IMR-90 (cell line): ENCODE data around the gene KAT2B. TPM values are rescaled to one million over a fixed set of nuclear protein-coding genes. Genes with fewer than 3 reads are reported as not detected.

ENCODE experiments used
- ATAC-seq: fragments of 200-7000 bp; cut with Tn5 transposase; 2 replicates; pipeline ENCODE4 v1.9.1; 2020; ENCODE audit warnings: low read depth, mild to moderate bottlenecking, moderate library complexity
- BruUV-seq: library from RNA; stranded (reverse); fragments of 400-500 nt; replicated peaks from 2 replicates; lab custom pipeline; 2021; lab: Mats Ljungman, UMichigan
- CTCF ChIA-PET: fragments of 300-600 bp; formaldehyde crosslinking; extraction: SDS; loops from one replicate; lab custom pipeline; 2021; ENCODE audit warnings: antibody characterized with exemption; lab: Yijun Ruan, JAX
- POLR2A ChIA-PET: fragments of 300-600 bp; sonication (Branson Sonifier 250); formaldehyde crosslinking; loops from one replicate; lab custom pipeline; 2022; ENCODE audit warnings: antibody characterized with exemption; ENCODE audit not compliant: unreplicated experiment; lab: Charles Lee
- DNase-seq: peaks from one replicate; pipeline ENCODE4 v3.0.0; 2013
- H2AFZ ChIP-seq: replicated peaks from 2 replicates; pipeline ENCODE3; 2013; ENCODE audit warnings: low read length, mild to moderate bottlenecking; ENCODE audit not compliant: poor library complexity
- H2AK5ac ChIP-seq: 2 replicates; pipeline ENCODE4 v1.6.1; 2013; ENCODE audit warnings: low read depth, low read length, inconsistent platforms
- H2AK9ac ChIP-seq: replicated peaks from 2 replicates; pipeline ENCODE3; 2013; ENCODE audit warnings: mild to moderate bottlenecking, low read depth, low read length, moderate library complexity; ENCODE audit not compliant: poor library complexity
- H2BK120ac ChIP-seq: 2 replicates; pipeline ENCODE4 v1.6.1; 2013; ENCODE audit warnings: low read depth, low read length, inconsistent platforms
- H2BK15ac ChIP-seq: 3 replicates; pipeline ENCODE4 v1.6.1; 2013; ENCODE audit warnings: low read depth, low read length, inconsistent platforms
- H2BK20ac ChIP-seq: 2 replicates; pipeline ENCODE4 v1.6.1; 2013; ENCODE audit warnings: low read depth, mild to moderate bottlenecking, inconsistent platforms, low read length, moderate library complexity
- H2BK5ac ChIP-seq: 2 replicates; pipeline ENCODE4 v1.6.1; 2013; ENCODE audit warnings: mild to moderate bottlenecking, low read depth, low read length, inconsistent platforms; ENCODE audit not compliant: poor library complexity, severe bottlenecking
- H3K14ac ChIP-seq: replicated peaks from 2 replicates; pipeline ENCODE4 v1.6.1; 2013; ENCODE audit warnings: low read depth, low read length, inconsistent platforms
- H3K18ac ChIP-seq: 2 replicates; pipeline ENCODE4 v1.6.1; 2013; ENCODE audit warnings: low read depth, low read length, control low read depth
- H3K23ac ChIP-seq: 2 replicates; pipeline ENCODE4 v1.6.1; 2013; ENCODE audit warnings: low read depth, low read length, inconsistent platforms
- H3K27ac ChIP-seq: 2 replicates; pipeline ENCODE4 v1.5.1; 2013; ENCODE audit warnings: mild to moderate bottlenecking, control low read depth, low read length; ENCODE audit not compliant: insufficient read depth
- H3K27me3 ChIP-seq: 2 replicates; pipeline ENCODE4 v1.6.1; 2013; ENCODE audit warnings: low read length; ENCODE audit not compliant: control insufficient read depth, insufficient read depth
- H3K36me3 ChIP-seq: 2 replicates; pipeline ENCODE4 v1.6.1; 2013; ENCODE audit warnings: low read length, mixed read lengths; ENCODE audit not compliant: control insufficient read depth, insufficient read depth
- H3K4ac ChIP-seq: 2 replicates; pipeline ENCODE4 v1.6.1; 2013; ENCODE audit warnings: low read depth, low read length, inconsistent platforms
- H3K4me1 ChIP-seq: 2 replicates; pipeline ENCODE4 v1.6.1; 2013; ENCODE audit warnings: low read length, mixed read lengths; ENCODE audit not compliant: control insufficient read depth, insufficient read depth
- H3K4me2 ChIP-seq: 2 replicates; pipeline ENCODE4 v1.6.1; 2013; ENCODE audit warnings: low read depth, mild to moderate bottlenecking, control low read depth, low read length, moderate library complexity
- H3K4me3 ChIP-seq: 2 replicates; pipeline ENCODE4 v1.5.1; 2013; ENCODE audit warnings: low read depth, mild to moderate bottlenecking, control low read depth, low read length, moderate library complexity; ENCODE audit not compliant: insufficient read depth
- H3K56ac ChIP-seq: 2 replicates; pipeline ENCODE4 v1.6.1; 2013; ENCODE audit warnings: low read length, inconsistent platforms; ENCODE audit not compliant: insufficient read depth; ENCODE audit errors: extremely low read depth
- H3K79me1 ChIP-seq, 2 experiments: 2 replicates each; pipeline ENCODE4 v1.6.1; 2013; ENCODE audit warnings: low read length in 2 of 2, inconsistent platforms in 1 of 2, low read depth in 1 of 2
- H3K9ac ChIP-seq: 2 replicates; pipeline ENCODE4 v1.6.1; 2013; ENCODE audit warnings: low read depth, low read length, control low read depth
- H3K9me1 ChIP-seq: 2 replicates; pipeline ENCODE4 v1.6.1; 2013; ENCODE audit warnings: low read length, inconsistent platforms; ENCODE audit not compliant: insufficient read depth
- H3K9me3 ChIP-seq: 2 replicates; pipeline ENCODE4 v1.6.1; 2013; ENCODE audit warnings: low read length; ENCODE audit not compliant: control insufficient read depth, insufficient read depth
- H4K20me1 ChIP-seq: 2 replicates; pipeline ENCODE4 v1.6.1; 2013; ENCODE audit warnings: low read length, inconsistent platforms; ENCODE audit not compliant: insufficient read depth
- H4K5ac ChIP-seq: 2 replicates; pipeline ENCODE4 v1.6.1; 2013; ENCODE audit warnings: mild to moderate bottlenecking, low read depth, low read length, control low read depth
- H4K8ac ChIP-seq, 2 experiments: 2 replicates each; pipeline ENCODE4 v1.6.1; 2013; ENCODE audit warnings: low read depth in 2 of 2, low read length in 2 of 2, control low read depth in 1 of 2, inconsistent platforms in 1 of 2
- H4K91ac ChIP-seq: 2 replicates; pipeline ENCODE4 v1.6.1; 2013; ENCODE audit warnings: low read depth, low read length, inconsistent platforms; ENCODE audit not compliant: insufficient read depth
- BHLHE40 ChIP-seq: fragments of 150-350 bp; IDR thresholded peaks from 2 replicates; pipeline ENCODE4 v1.6.1; 2016; ENCODE audit warnings: mild to moderate bottlenecking, low read depth, low read length
- CEBPB ChIP-seq: IDR thresholded peaks from 2 replicates; pipeline ENCODE4 v1.6.1; 2012; ENCODE audit warnings: low read depth, low read length, improper control_type of control experiment
- CHD1 ChIP-seq: IDR thresholded peaks from 2 replicates; pipeline ENCODE4 v1.6.1; 2012; ENCODE audit warnings: low read depth, low read length, improper control_type of control experiment
- FOS ChIP-seq: fragments of 150-350 bp; IDR thresholded peaks from 2 replicates; pipeline ENCODE4 v1.6.1; 2016; ENCODE audit warnings: low read depth, low read length
- MAFK ChIP-seq: IDR thresholded peaks from 2 replicates; pipeline ENCODE4 v1.6.1; 2012; ENCODE audit warnings: low read depth, low read length, improper control_type of control experiment
- MAZ ChIP-seq: IDR thresholded peaks from 2 replicates; pipeline ENCODE4 v1.6.1; 2012; ENCODE audit warnings: low read depth, mild to moderate bottlenecking, low read length, improper control_type of control experiment, moderate library complexity, borderline replicate concordance
- MXI1 ChIP-seq: IDR thresholded peaks from 2 replicates; pipeline ENCODE4 v1.6.1; 2012; ENCODE audit warnings: low read depth, mild to moderate bottlenecking, low read length, moderate library complexity, borderline replicate concordance
- NFE2L2 ChIP-seq: fragments of 150-350 bp; IDR thresholded peaks from 2 replicates; pipeline ENCODE4 v1.6.1; 2016; ENCODE audit warnings: low read depth, mild to moderate bottlenecking, low read length
- POLR2A ChIP-seq: IDR thresholded peaks from 2 replicates; pipeline ENCODE4 v1.6.1; 2012; ENCODE audit warnings: mild to moderate bottlenecking, low read depth, low read length
- RAD21 ChIP-seq: IDR thresholded peaks from 2 replicates; pipeline ENCODE4 v1.6.1; 2012; ENCODE audit warnings: low read length, improper control_type of control experiment
- RCOR1 ChIP-seq: IDR thresholded peaks from 2 replicates; pipeline ENCODE4 v1.6.1; 2012; ENCODE audit warnings: mild to moderate bottlenecking, low read length, improper control_type of control experiment; ENCODE audit not compliant: insufficient replicate concordance
- RFX5 ChIP-seq: IDR thresholded peaks from 2 replicates; pipeline ENCODE4 v1.8.0; 2012; ENCODE audit warnings: low read depth, mild to moderate bottlenecking, low read length, moderate library complexity
- SMC3 ChIP-seq: fragments of 150-350 bp; IDR thresholded peaks from 2 replicates; pipeline ENCODE4 v1.6.1; 2016; ENCODE audit warnings: low read depth, mild to moderate bottlenecking, antibody characterized with exemption, low read length, moderate library complexity
- USF2 ChIP-seq: fragments of 150-350 bp; IDR thresholded peaks from 2 replicates; pipeline ENCODE4 v1.6.1; 2017; ENCODE audit warnings: mild to moderate bottlenecking, antibody characterized with exemption, low read length, low read depth
- dilution Hi-C: fragments of 300-500 bp; cut with HindIII; formaldehyde crosslinking; loops from one replicate; pipeline ENCODE4 v1.14.3; 2018; ENCODE audit warnings: low sequenced_read_pairs; ENCODE audit not compliant: unreplicated experiment
- in situ Hi-C: fragments of 300-500 bp; cut with MboI; formaldehyde crosslinking; loops from 3 replicates; pipeline ENCODE4 v1.14.3; 2019; ENCODE audit warnings: low sequenced_read_pairs, inconsistent platforms, mixed read lengths
- intact Hi-C: fragments of 100-400 bp; cut with micrococcal nuclease; formaldehyde crosslinking; loops from 2 replicates; pipeline ENCODE4 v1.10.0; 2022
- polyA plus RNA-seq, 3 experiments: library from polyadenylated mRNA; depleted of rRNA; stranded (reverse); fragments of >200 nt; gene quantifications; 2 replicates each; pipeline ENCODE4 v1.2.3, GENCODE V29; 2012; ENCODE audit warnings: low replicate concordance in 1 of 3
- total RNA-seq: library from RNA; depleted of rRNA; stranded (reverse); fragments of >200 nt; gene quantifications from 2 replicates; pipeline ENCODE4 v1.2.3, GENCODE V29; 2012
- TF ChIP-seq, protein P1 (sequence below): conservative IDR thresholded peaks from 2 replicates; pipeline ENCODE4 v1.5.1; 2012; ENCODE audit warnings: mild to moderate bottlenecking, low read depth, low read length, improper control_type of control experiment
- TF ChIP-seq, protein P2 (sequence below): fragments of 150-350 bp; IDR thresholded peaks from 2 replicates; pipeline ENCODE4 v1.6.1; 2016; ENCODE audit warnings: low read depth, mild to moderate bottlenecking, low read length, moderate library complexity, borderline replicate concordance

KAT2B gene
- total and polyA plus RNA-seq, 2 of the 4 experiments (the other 2 are of a cell fraction), result 2.0 to 2.2 TPM

GRCh38 chr3:20147361-20147760, 107.1 kb downstream of the KAT2B start:
- Histone ChIP-seq H3K27ac (no peak overlapping the region), H2BK20ac (no peak overlapping the region), H3K18ac (no peak overlapping the region), H2AK5ac (no peak overlapping the region), H3K4ac (no peak overlapping the region), H2AK9ac (no peak overlapping the region), H3K4me1 (no peaks in the 10 kb centered on the region), H3K36me3 (no peaks in the 10 kb centered on the region), H3K79me1 (no peaks in the 10 kb centered on the region), H3K23ac (no peak overlapping the region), H4K5ac (no peak overlapping the region), H3K4me3 (no peak overlapping the region), H3K14ac (no peak overlapping the region), H2BK15ac (no peak overlapping the region), H3K27me3 (no peaks in the 10 kb centered on the region), H3K9me3 (no peaks in the 10 kb centered on the region), H4K20me1 (no peaks in the 10 kb centered on the region), H4K8ac (no peak overlapping the region), H3K4me2 (no peak overlapping the region), H3K9ac (no peak overlapping the region), H2AFZ (no peak overlapping the region), H3K56ac (no peak overlapping the region), H3K9me1 (no peaks in the 10 kb centered on the region), H2BK120ac (no peak overlapping the region), H4K91ac (no peak overlapping the region), H2BK5ac (no peak overlapping the region)
- CTCF ChIA-PET, result interaction anchor here (0.6 to 0.7 kb wide), 2 partner anchors 11 to 34 kb away, joined by 3 to 4 read pairs; no protein-coding TSS in a partner anchor
- no peak; the same call in 1 of the 2 replicates for ATAC-seq
- no peak for DNase-seq
- intact Hi-C loops, result no loop called here
- BruUV-seq, result no TSS peak
- dilution Hi-C loops, result no loop called here
- POLR2A ChIA-PET, result no interaction called here
- in situ Hi-C loops, result no loop called here
- TF ChIP-seq FOS (no peak), USF2 (no peak), CEBPB (no peak), RCOR1 (no peak), NFE2L2 (no peak), SMC3 (no peak), CHD1 (no peak), MAFK (no peak), MXI1 (no peak), RFX5 (no peak), MAZ (no peak), RAD21 (no peak), POLR2A (no peak), BHLHE40 (no peak)
- TF ChIP-seq, protein P1, sequence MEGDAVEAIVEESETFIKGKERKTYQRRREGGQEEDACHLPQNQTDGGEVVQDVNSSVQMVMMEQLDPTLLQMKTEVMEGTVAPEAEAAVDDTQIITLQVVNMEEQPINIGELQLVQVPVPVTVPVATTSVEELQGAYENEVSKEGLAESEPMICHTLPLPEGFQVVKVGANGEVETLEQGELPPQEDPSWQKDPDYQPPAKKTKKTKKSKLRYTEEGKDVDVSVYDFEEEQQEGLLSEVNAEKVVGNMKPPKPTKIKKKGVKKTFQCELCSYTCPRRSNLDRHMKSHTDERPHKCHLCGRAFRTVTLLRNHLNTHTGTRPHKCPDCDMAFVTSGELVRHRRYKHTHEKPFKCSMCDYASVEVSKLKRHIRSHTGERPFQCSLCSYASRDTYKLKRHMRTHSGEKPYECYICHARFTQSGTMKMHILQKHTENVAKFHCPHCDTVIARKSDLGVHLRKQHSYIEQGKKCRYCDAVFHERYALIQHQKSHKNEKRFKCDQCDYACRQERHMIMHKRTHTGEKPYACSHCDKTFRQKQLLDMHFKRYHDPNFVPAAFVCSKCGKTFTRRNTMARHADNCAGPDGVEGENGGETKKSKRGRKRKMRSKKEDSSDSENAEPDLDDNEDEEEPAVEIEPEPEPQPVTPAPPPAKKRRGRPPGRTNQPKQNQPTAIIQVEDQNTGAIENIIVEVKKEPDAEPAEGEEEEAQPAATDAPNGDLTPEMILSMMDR, result no peak
- TF ChIP-seq, protein P2, sequence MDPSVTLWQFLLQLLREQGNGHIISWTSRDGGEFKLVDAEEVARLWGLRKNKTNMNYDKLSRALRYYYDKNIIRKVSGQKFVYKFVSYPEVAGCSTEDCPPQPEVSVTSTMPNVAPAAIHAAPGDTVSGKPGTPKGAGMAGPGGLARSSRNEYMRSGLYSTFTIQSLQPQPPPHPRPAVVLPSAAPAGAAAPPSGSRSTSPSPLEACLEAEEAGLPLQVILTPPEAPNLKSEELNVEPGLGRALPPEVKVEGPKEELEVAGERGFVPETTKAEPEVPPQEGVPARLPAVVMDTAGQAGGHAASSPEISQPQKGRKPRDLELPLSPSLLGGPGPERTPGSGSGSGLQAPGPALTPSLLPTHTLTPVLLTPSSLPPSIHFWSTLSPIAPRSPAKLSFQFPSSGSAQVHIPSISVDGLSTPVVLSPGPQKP, result no peak
